Ovary (tissue), 9 donors: ENCODE measurements around the gene ITGB6. TPM values are rescaled to one million over a fixed set of nuclear protein-coding genes. Genes with fewer than 3 reads are reported as not detected.

Experiments used
- DNase-seq, 5 donors: peaks; one replicate each; pipeline ENCODE4 v3.0.0-alpha.2; 2019 to 2020
- H3K27ac ChIP-seq, 2 donors: fragments of 200-600 bp; one replicate each; pipeline versions ENCODE4 v1.5.1 to v1.8.0; 2019 to 2022
- H3K27me3 ChIP-seq: fragments of 200-600 bp; one replicate; pipeline ENCODE4 v1.8.0; 2022
- H3K36me3 ChIP-seq: fragments of 200-600 bp; sonication (generic); one replicate; pipeline ENCODE4 v1.5.1; 2019
- H3K4me1 ChIP-seq: one replicate; pipeline ENCODE4 v1.8.1; 2013; ENCODE audit warnings: mild to moderate bottlenecking, moderate library complexity; ENCODE audit not compliant: insufficient read depth
- H3K4me3 ChIP-seq: fragments of 200-600 bp; sonication (generic); one replicate; pipeline ENCODE4 v1.5.1; 2017
- H3K9me3 ChIP-seq, 2 donors: fragments of 200-600 bp in 1 of 2; sonication (generic) in 1 of 2; one replicate each; pipeline versions ENCODE4 v1.5.1 to v1.8.1; 2013 to 2019; ENCODE audit warnings: mild to moderate bottlenecking in 1 of 2, moderate library complexity in 1 of 2
- CTCF ChIP-seq, 3 donors: fragments of 450-650 bp in 2 of 3; fragments of 200-600 bp in 1 of 3; IDR thresholded peaks; one replicate each; pipeline versions ENCODE4 v1.5.1 to v1.8.0; 2016 to 2022; ENCODE audit warnings: antibody characterized with exemption in 3 of 3, mild to moderate bottlenecking in 1 of 3
- EP300 ChIP-seq: sonication (generic); formaldehyde crosslinking; IDR thresholded peaks from one replicate; pipeline ENCODE4 v1.6.1; 2017; ENCODE audit warnings: antibody characterized with exemption
- POLR2A ChIP-seq: fragments of 450-650 bp; IDR thresholded peaks from one replicate; pipeline ENCODE4 v1.6.1; 2017; ENCODE audit warnings: antibody characterized with exemption, mild to moderate bottlenecking, moderate library complexity
- WGBS, 3 donors: extraction: QIAGEN DNeasy Blood & Tissue Kit in 1 of 3; methylation state at CpG; one replicate each; pipeline versions ENCODE4 v1.1.5 to v1.1.7; 2013 to 2017; 5-methylcytosine and 5-hydroxymethylcytosine counted together
- intact Hi-C, 4 donors: fragments of 100-400 bp; cut with DNase I; formaldehyde crosslinking; loops; one replicate each; pipeline versions ENCODE4 v1.11.0 to v1.15.1; 2022 to 2023
- polyA plus RNA-seq, 2 donors: library from polyadenylated mRNA; stranded (reverse); fragments of 200-250 nt in 1 of 2; fragments of 350-450 nt in 1 of 2; fragmentation: Illumina TruSeq in 1 of 2; extraction: RNeasy Lipid Tissue Mini Kit (QIAGEN cat#74804) in 1 of 2; gene quantifications; one replicate each; pipeline ENCODE4 v1.2.3, GENCODE V29; 2013 to 2014
- total RNA-seq, 7 donors: library from RNA; depleted of rRNA in 2 of 7; stranded (reverse); fragments of >200 nt in 2 of 7; fragmentation: NEBNext Ultra II Directional in 3 of 7; extraction: Animal tissue kit (Norgen Biotek cat#: 25700) in 3 of 7; gene quantifications; one replicate each; pipeline versions ENCODE4 v1.1.0 to v1.2.4, GENCODE V29; 2016 to 2023
- donor health status: DM: no; HTN: no; CAD: no; lungs with moderate emphysema.
- donor health status: DM: no; HTN: no; CAD: no.
- donor health status: Bipolar disorder and iron deficiency.
- donor health status: DM: yes; HTN: yes; CAD: no.
- donor health status: DM: no; HTN: no; CAD: no.
- donor health status: DM: yes; HTN: yes; CAD: no.

The ITGB6 gene
- total and polyA plus RNA-seq, 9 donors: 0.17 to 3.6 (median 0.36) TPM; not detected in 5

DNA sequence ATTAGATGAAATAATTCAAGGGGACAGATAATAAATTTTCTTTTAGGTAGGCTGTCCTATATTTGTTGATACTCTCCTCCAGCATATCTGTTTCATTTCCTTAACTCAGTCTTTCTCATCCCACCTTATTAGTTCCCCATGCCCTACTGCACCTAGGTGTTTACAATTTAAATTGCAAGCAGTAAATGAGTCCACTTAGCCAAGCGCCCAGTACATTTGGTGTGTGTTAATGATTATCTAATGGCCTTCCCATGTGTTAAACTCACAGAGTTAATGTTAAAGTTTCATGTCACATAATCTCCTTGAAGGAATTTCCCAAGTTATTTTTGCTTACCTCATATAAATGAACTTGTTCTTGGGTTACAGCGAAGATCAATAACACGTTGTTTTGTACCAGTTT is 31.2 kb downstream of the ITGB6 start:
- 94 to 97% (median 94%) methylated on average over 3 of the region's 3 CpGs for WGBS, 3 donors
- H3K36me3 ChIP-seq: no peaks in the 10 kb centered on the region
- no peaks in the 10 kb centered on the region for H3K27me3 ChIP-seq
- TF ChIP-seq POLR2A (no peak), CTCF (IDR thresholded peaks at IDR 0.05) (no peak), EP300 (no peak)
- intact Hi-C loops: no loop called here
- no peak for DNase-seq
- H3K4me3 ChIP-seq: no peak overlapping the region
- no peak overlapping the region for H3K27ac ChIP-seq
- peaks cover 8% of the 10 kb centered on the region for H3K4me1 ChIP-seq
- no peaks in the 10 kb centered on the region for H3K9me3 ChIP-seq

DNA sequence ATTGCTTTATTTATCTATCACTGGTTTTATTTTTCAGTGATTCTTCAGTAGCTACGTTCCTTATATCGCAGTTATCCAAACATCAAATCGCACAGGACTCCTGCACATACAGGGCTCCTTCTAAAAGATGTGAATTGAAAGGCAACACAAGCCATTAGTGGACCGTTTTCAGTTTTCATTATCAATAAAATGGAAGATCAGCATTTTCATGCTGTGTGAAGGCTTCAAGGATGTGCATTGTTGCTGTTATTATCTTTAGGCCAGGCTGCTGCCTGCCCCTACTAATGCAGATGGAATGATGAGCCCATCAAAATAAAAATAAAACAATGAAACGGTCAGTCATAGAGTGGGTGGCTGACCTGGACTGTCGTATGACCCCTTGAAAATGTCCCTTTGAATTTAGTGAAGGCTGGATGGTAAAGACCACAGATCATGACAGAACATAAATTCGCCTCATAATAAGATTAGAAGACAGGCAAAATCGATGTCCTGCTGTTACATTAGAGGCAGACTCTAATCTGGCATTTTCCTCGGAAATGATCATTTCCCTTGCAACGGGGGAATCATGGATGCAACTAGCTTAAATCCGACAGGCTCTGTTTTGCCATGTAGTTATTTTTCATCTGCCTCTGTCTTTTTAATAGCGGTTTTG is 32.9 kb downstream of the ITGB6 start:
- H3K4me1 ChIP-seq: peaks cover 8% of the 10 kb centered on the region
- no peak overlapping the region for H3K4me3 ChIP-seq
- intact Hi-C loops: no loop called here
- DNase-seq: no peak
- TF ChIP-seq POLR2A (no peak), CTCF (IDR thresholded peaks at IDR 0.05) (no peak), EP300 (no peak)
- H3K27me3 ChIP-seq: no peaks in the 10 kb centered on the region
- no peak overlapping the region for H3K27ac ChIP-seq
- H3K9me3 ChIP-seq: no peaks in the 10 kb centered on the region
- 92 to 96% (median 94%) methylated on average over 12 of the region's 12 CpGs for WGBS, 3 donors
- H3K36me3 ChIP-seq: no peaks in the 10 kb centered on the region

DNA sequence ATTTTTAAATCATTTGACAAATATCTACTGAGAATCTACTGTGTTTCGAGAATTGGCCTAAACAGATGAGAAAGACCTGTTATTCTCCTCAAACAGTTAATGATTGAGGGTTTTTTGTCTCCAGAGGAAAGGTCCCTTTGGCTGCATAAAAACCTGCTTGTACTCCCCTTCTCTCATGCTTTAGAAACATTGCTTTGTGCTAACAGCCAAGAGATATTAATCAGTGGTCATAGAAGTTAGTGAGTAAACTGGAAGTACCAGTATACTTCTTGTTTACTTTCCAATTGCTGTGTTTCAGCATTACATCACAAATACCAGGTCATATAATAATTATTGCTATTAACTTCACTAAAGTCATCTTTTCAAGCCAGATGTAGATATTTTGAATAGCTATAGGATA is 34.1 kb downstream of the ITGB6 start:
- 82 to 89% (median 87%) methylated on average over 1 of the region's 1 CpG for WGBS, 3 donors
- Histone ChIP-seq H3K9me3 (no peaks in the 10 kb centered on the region), H3K36me3 (no peaks in the 10 kb centered on the region), H3K27me3 (no peaks in the 10 kb centered on the region), H3K4me3 (no peak overlapping the region), H3K4me1 (peaks cover 8% of the 10 kb centered on the region), H3K27ac (peak overlapping the region in 1 of 2 donors; percentile 64)
- no peak for DNase-seq
- intact Hi-C loops: no loop called here
- TF ChIP-seq CTCF (IDR thresholded peaks at IDR 0.05) (no peak), POLR2A (no peak), EP300 (no peak)

GRCh38 chr2:160165081-160165480 is 35.0 kb downstream of the ITGB6 start:
- peak overlapping the region in 1 of 2 donors; percentile 64 for H3K27ac ChIP-seq
- TF ChIP-seq POLR2A (no peak), EP300 (no peak)
- WGBS, 3 donors: 5 to 8% (median 5%) methylated on average over 2 of the region's 2 CpGs
- H3K9me3 ChIP-seq: no peaks in the 10 kb centered on the region
- intact Hi-C loops: no loop called here
- H3K4me1 ChIP-seq: peaks cover 8% of the 10 kb centered on the region
- H3K27me3 ChIP-seq: no peaks in the 10 kb centered on the region
- no peak for DNase-seq
- H3K36me3 ChIP-seq: no peaks in the 10 kb centered on the region
- H3K4me3 ChIP-seq: no peak overlapping the region
